ENCODE measurements around the gene CYS1.

The CYS1 gene

GRCh38 chr2:10120158-10120876 lies 40.1 kb upstream of the CYS1 start:
- Histone ChIP-seq H3K27me3 (ENCODE audit: low read length) (no peaks in the 10 kb centered on the region), H3K9me3 (ENCODE audit: insufficient read depth, low read length) (no peaks in the 10 kb centered on the region), H3K9ac (ENCODE audit: low read length) (peak overlapping the region; percentile 87), H3K79me2 (ENCODE audit: insufficient read depth, low read length) (peaks cover 46% of the 10 kb centered on the region), H3K4me2 (ENCODE audit: low read depth, low read length, poor library complexity, severe bottlenecking) (peak overlapping the region; percentile 86), H3K9me2 (replicated peaks; ENCODE audit: insufficient read depth, low read length) (no peaks in the 10 kb centered on the region), H2AFZ (ENCODE audit: low read depth, low read length, severe bottlenecking) (peak overlapping the region; percentile 40), H4K20me1 (ENCODE audit: low read depth, low read length) (peaks cover 12% of the 10 kb centered on the region), H3K27ac (ENCODE audit: low read depth, low read length) (peak overlapping the region; percentile 90), H3K36me3 (ENCODE audit: low read length) (peaks cover 22% of the 10 kb centered on the region), H3K4me3 (ENCODE audit: insufficient read depth, low read length, poor library complexity, severe bottlenecking) (peak overlapping the region; percentile 81), H3F3A (ENCODE audit: insufficient read depth) (peaks cover 32% of the 10 kb centered on the region)
- TF ChIP-seq CTCF (IDR thresholded peaks at IDR 0.05; ENCODE audit: insufficient read depth, low read length, poor library complexity, severe bottlenecking) (no peak), EZH2phosphoT487 (conservative IDR thresholded peaks at IDR 0.05; ENCODE audit: low read length) (no peak)

GRCh38 chr2:10119601-10120157 lies 39.5 kb upstream of the CYS1 start:
- H2AFZ ChIP-seq (ENCODE audit: low read depth, low read length, severe bottlenecking) = peak overlapping the region; percentile 40
- H3K4me3 ChIP-seq (ENCODE audit: insufficient read depth, low read length, poor library complexity, severe bottlenecking) = peak overlapping the region; percentile 53
- H3F3A ChIP-seq (ENCODE audit: insufficient read depth) = peaks cover 26% of the 10 kb centered on the region
- TF ChIP-seq EZH2phosphoT487 (conservative IDR thresholded peaks at IDR 0.05; ENCODE audit: low read length) = no peak
- no peak for TF ChIP-seq CTCF (IDR thresholded peaks at IDR 0.05; ENCODE audit: insufficient read depth, low read length, poor library complexity, severe bottlenecking)
- peak overlapping the region; percentile 90 for H3K27ac ChIP-seq (ENCODE audit: low read depth, low read length)
- H3K27me3 ChIP-seq (ENCODE audit: low read length) = no peaks in the 10 kb centered on the region
- H3K36me3 ChIP-seq (ENCODE audit: low read length) = peaks cover 16% of the 10 kb centered on the region
- H3K4me2 ChIP-seq (ENCODE audit: low read depth, low read length, poor library complexity, severe bottlenecking) = peak overlapping the region; percentile 86
- H3K9ac ChIP-seq (ENCODE audit: low read length) = peak overlapping the region; percentile 87
- H3K79me2 ChIP-seq (ENCODE audit: insufficient read depth, low read length) = peaks cover 39% of the 10 kb centered on the region
- H4K20me1 ChIP-seq (ENCODE audit: low read depth, low read length) = peaks cover 6% of the 10 kb centered on the region
- H3K9me2 ChIP-seq (replicated peaks; ENCODE audit: insufficient read depth, low read length) = no peaks in the 10 kb centered on the region
- no peaks in the 10 kb centered on the region for H3K9me3 ChIP-seq (ENCODE audit: insufficient read depth, low read length)

GRCh38 chr2:10119027-10119325 lies 38.8 kb upstream of the CYS1 start:
- H3K79me2 ChIP-seq (ENCODE audit: insufficient read depth, low read length) = peaks cover 32% of the 10 kb centered on the region
- TF ChIP-seq EZH2phosphoT487 (conservative IDR thresholded peaks at IDR 0.05; ENCODE audit: low read length) (no peak), CTCF (IDR thresholded peaks at IDR 0.05; ENCODE audit: insufficient read depth, low read length, poor library complexity, severe bottlenecking) (no peak)

More at GRCh38 chr2:10119027-10119325, 38.8 kb upstream of the CYS1 start:
- H4K20me1 ChIP-seq (ENCODE audit: low read depth, low read length) = no peaks in the 10 kb centered on the region
- no peak overlapping the region for H3K27ac ChIP-seq (ENCODE audit: low read depth, low read length)
- no peak overlapping the region for H3K4me2 ChIP-seq (ENCODE audit: low read depth, low read length, poor library complexity, severe bottlenecking)
- H3F3A ChIP-seq (ENCODE audit: insufficient read depth) = peaks cover 18% of the 10 kb centered on the region; the same call in 1 of the 2 replicates
- H3K27me3 ChIP-seq (ENCODE audit: low read length) = no peaks in the 10 kb centered on the region
- H3K9me3 ChIP-seq (ENCODE audit: insufficient read depth, low read length) = no peaks in the 10 kb centered on the region
- H3K4me3 ChIP-seq (ENCODE audit: insufficient read depth, low read length, poor library complexity, severe bottlenecking) = no peak overlapping the region
- H3K9ac ChIP-seq (ENCODE audit: low read length) = no peak overlapping the region
- no peak overlapping the region for H2AFZ ChIP-seq (ENCODE audit: low read depth, low read length, severe bottlenecking)
- H3K36me3 ChIP-seq (ENCODE audit: low read length) = peaks cover 10% of the 10 kb centered on the region
- no peaks in the 10 kb centered on the region for H3K9me2 ChIP-seq (replicated peaks; ENCODE audit: insufficient read depth, low read length)
